GM19240 (cell line): ENCODE data around the gene LSM6.

ENCODE experiments used
- DNase-seq: peaks from one replicate; pipeline ENCODE4 v3.0.0; 2011; ENCODE audit warnings: low spot score; ENCODE audit not compliant: insufficient read length

LSM6 gene

GRCh38 chr4:146186041-146186440, 10.5 kb downstream of the LSM6 start:
- DNase-seq: no peak

GRCh38 chr4:146186596-146186995, 11.1 kb downstream of the LSM6 start:
- DNase-seq: no peak

GRCh38 chr4:146190456-146190855, 14.9 kb downstream of the LSM6 start:
- DNase-seq: no peak

GRCh38 chr4:146191766-146192458, 16.4 kb downstream of the LSM6 start:
- DNase-seq: no peak

- DNase-seq: no peak
Observed at GRCh38 chr4:146193628-146194027, 18.1 kb downstream of the LSM6 start.

GRCh38 chr4:146194212-146194611, 18.7 kb downstream of the LSM6 start:
- no peak for DNase-seq

GRCh38 chr4:146202665-146203064, 27.1 kb downstream of the LSM6 start:
- DNase-seq: no peak

GRCh38 chr4:146207410-146207809, 31.9 kb downstream of the LSM6 start:
- DNase-seq: no peak

GRCh38 chr4:146210890-146211289, 35.4 kb downstream of the LSM6 start:
- DNase-seq: no peak

- no peak for DNase-seq
Observed at GRCh38 chr4:146211440-146211839, 35.9 kb downstream of the LSM6 start.

GRCh38 chr4:146212781-146213180, 37.3 kb downstream of the LSM6 start:
- no peak for DNase-seq

GRCh38 chr4:146214238-146214637, 38.7 kb downstream of the LSM6 start, which contains the start of gene REELD1:
Gene REELD1, plus strand, starts transcription at chr4:146214538. Its CDS starts 2,415 bp downstream, at chr4:146216953.
- no peak for DNase-seq

- no peak for DNase-seq
Observed at GRCh38 chr4:146222313-146222712, 46.8 kb downstream of the LSM6 start.

GRCh38 chr4:146224326-146224966, 48.9 kb downstream of the LSM6 start:
- DNase-seq: no peak

- DNase-seq: no peak
Observed at GRCh38 chr4:146229406-146229805, 53.9 kb downstream of the LSM6 start.

GRCh38 chr4:146232131-146232722, 56.7 kb downstream of the LSM6 start:
- DNase-seq: no peak

GRCh38 chr4:146235654-146236177, 60.2 kb downstream of the LSM6 start:
- no peak for DNase-seq

GRCh38 chr4:146236216-146236615, 60.7 kb downstream of the LSM6 start:
- DNase-seq: no peak

GRCh38 chr4:146237092-146237491, 61.6 kb downstream of the LSM6 start:
- DNase-seq: no peak

GRCh38 chr4:146238107-146238506, 62.6 kb downstream of the LSM6 start:
- DNase-seq: no peak
